ENCODE data around the gene NPAT.
A peak's percentile ranks its signal among the peaks of the same experiment; 100 is the strongest.

NPAT gene

GRCh38 chr11:108222574-108223347, at the start of gene NPAT, which contains the start of gene ATM:
Gene NPAT, minus strand, starts transcription at chr11:108222638. Its CDS starts 102 bp downstream, at chr11:108222536.
Gene ATM, plus strand, starts transcription at chr11:108223067. Its CDS starts 4,558 bp downstream, at chr11:108227625.
- peak; percentile 95 to 97 for DNase-seq (ENCODE audit: low read depth in 1 of 2, low spot score in 1 of 2)

DNA sequence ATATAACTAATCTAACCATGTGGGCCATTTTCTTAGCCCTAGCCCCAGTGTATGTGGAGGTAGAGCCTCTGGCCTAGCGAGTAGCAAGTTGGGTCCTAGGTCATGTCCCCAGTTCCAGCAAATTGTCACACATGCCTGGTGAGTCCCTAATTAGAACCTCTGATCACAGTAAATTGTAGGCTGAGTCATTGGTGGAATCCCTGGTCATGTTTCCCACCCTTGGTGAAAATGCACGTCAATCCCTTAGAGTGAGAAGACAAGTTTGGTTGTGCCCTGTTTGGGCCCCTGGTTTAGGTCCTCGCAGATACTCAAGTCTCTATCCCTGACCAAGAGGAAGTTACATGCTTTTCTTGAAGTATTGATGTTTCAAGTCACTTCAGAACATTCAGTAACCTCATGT, 47.1 kb upstream of the NPAT start:
- no peak for DNase-seq (ENCODE audit: low read depth in 1 of 2, low spot score in 1 of 2)

DNA sequence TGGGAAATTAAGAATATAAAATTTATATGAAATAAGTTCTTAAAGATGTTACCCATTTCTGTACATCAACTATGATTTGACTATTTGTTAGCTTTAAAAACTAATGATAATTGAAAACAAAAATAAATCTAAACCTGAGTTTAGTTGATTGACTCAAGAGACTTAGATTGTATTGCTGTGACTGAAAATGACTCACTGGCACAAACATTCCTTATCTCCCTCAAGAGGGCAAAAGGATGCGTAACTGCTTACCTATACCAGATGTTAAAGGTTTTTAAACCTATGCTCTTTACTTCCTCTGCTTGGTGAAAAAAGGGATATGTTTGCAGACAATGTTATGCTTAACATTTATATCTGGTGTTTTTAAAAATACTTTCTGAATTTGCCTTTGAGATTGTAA, 30.7 kb upstream of the NPAT start:
- no peak for DNase-seq (ENCODE audit: low read depth in 1 of 2, low spot score in 1 of 2)

DNA sequence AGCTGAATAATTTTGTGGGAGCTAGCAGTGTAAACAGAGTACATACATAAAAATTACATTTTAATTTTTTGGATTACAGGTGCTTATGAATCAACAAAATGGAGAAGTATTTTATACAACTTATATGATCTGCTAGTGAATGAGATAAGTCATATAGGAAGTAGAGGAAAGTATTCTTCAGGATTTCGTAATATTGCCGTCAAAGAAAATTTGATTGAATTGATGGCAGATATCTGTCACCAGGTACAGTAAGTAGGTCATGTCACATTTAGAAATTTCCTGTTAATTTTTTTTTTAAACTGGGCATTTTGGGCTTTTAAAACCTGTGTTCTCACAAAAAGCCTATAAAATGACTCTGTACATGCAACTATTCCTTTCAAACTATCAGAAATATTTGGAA, 24.4 kb upstream of the NPAT start:
- DNase-seq (ENCODE audit: low read depth in 1 of 2, low spot score in 1 of 2) = no peak

- DNase-seq (ENCODE audit: low read depth in 1 of 2, low spot score in 1 of 2) = no peak
These were observed 23.9 kb upstream of the NPAT start for GRCh38 chr11:108246308-108246707.

- DNase-seq (ENCODE audit: low read depth in 1 of 2, low spot score in 1 of 2) = no peak
These were observed 20.0 kb upstream of the NPAT start for GRCh38 chr11:108242422-108242821.

GRCh38 chr11:108241330-108242037, 19.0 kb upstream of the NPAT start:
- no peak for DNase-seq (ENCODE audit: low read depth in 1 of 2, low spot score in 1 of 2)

DNA sequence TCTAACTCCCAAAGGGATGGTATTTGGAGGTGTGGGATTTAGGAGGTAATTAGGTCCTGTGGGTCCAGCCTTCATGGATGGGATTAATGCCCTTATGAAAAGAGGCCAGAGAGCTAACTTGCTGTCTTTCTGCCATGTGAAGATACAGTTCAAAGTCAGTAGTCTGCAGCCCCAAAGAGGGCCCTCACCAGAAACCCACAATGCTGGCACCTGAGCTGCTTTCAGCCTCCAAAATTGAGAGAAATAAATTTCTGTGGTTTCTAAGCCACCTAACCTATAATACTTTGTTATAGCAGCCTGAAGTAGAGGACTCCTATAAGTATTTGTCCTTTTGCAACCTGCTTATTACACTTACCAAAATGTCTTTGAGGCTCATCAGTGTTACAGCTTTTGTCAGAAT, 16.6 kb upstream of the NPAT start:
- no peak for DNase-seq (ENCODE audit: low read depth in 1 of 2, low spot score in 1 of 2)

GRCh38 chr11:108237058-108237481, 14.6 kb upstream of the NPAT start:
- no peak for DNase-seq (ENCODE audit: low read depth in 1 of 2, low spot score in 1 of 2)

GRCh38 chr11:108235633-108236032, 13.2 kb upstream of the NPAT start:
- no peak for DNase-seq (ENCODE audit: low read depth in 1 of 2, low spot score in 1 of 2)

- no peak for DNase-seq (ENCODE audit: low read depth in 1 of 2, low spot score in 1 of 2)
These were observed 12.8 kb upstream of the NPAT start for GRCh38 chr11:108235192-108235591.

DNA sequence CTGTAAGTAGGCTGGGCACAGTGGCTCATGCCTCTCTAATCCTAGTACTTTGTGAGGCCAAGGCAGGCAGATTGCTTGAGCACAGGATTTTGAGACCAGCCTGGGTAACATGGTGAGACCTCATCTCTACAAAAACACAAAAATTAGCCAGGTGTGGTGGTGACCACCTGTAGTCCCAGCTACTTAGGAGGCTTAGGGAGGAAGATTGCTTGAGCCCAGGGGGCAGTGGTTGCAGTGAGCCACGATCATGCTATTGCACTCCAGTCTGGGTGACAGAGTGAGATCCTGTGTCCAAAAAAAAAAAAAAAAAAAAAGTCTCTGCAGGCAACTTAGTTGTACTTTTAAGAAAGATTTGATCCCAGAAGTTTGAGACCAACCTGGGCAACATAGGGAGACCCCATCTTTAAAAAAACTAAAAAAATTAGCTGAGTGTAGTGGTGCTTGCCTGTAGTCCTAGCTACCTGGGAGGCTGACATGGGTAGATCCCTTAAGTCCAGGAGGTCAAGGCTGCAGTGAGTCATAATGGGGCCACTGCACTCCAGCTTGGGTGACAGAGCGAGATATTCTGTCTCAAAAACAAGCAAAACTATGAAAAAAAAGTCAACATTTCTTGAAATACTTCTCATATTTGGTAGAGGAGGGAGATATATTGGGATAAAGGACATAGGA, 11.0 kb upstream of the NPAT start:
- no peak for DNase-seq (ENCODE audit: low read depth in 1 of 2, low spot score in 1 of 2)

- no peak for DNase-seq (ENCODE audit: low read depth in 1 of 2, low spot score in 1 of 2)
These were observed 5.8 kb upstream of the NPAT start for GRCh38 chr11:108228251-108228650.

DNA sequence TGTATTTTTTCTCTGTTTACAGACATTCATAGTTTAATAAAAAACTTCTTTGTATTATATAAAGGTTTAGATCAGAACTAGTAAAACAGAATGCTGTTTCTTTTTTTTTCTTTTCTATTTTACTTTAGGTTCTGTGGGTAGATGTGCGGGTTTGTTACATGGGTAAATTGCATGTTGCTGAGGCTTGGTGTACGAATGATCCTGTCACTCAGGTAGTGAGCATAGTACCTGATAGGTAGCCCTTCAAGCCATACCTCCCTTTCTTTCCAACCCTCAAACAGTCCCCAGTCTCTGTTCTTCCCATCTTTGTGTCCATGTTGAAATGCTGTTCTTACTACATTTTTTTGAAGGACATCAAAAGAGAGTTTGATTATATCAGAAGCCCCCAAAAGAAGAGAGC, 3.6 kb upstream of the NPAT start:
- DNase-seq (ENCODE audit: low read depth in 1 of 2, low spot score in 1 of 2) = no peak

GRCh38 chr11:108224911-108225786, 2.7 kb upstream of the NPAT start:
- DNase-seq (ENCODE audit: low read depth in 1 of 2, low spot score in 1 of 2) = no peak

GRCh38 chr11:108224366-108224765, 1.9 kb upstream of the NPAT start:
- DNase-seq (ENCODE audit: low read depth in 1 of 2, low spot score in 1 of 2) = no peak

DNA sequence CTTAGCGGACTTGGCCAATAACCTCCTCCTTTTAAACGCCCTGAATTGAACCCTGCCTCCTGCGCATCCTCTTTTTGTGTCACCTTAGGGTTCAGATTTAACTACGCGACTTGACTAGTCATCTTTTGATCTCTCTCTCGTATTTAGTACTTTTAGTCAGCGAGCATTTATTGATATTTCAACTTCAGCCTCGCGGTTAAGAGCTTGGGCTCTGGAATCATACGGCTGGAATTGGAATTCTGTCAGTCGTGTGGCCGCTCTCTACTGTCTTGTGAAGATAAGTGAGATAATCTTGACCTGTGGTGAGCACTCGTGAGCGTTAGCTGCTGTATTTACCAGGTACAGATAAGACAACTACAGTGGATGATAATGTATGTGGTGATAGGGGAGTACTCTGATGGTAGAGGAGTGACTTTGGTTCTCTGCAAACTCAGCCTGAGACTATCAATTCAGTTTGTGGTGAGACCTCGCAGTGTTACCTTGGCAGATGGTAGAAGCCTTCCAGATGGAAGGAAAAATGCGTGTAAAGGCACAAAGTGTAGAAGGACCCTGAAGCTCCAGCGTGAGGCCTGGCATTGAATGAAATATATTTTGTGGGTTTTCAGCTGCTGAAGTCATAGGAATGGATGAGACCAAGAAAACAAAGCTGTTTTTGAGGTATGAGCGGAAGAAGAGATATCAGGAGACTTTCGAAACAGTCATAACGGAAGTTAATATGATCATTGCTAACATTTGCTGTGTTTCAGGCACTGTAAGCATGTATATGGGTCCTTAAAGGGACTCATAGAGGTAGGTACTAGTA, 1.1 kb upstream of the NPAT start:
- DNase-seq (ENCODE audit: low read depth in 1 of 2, low spot score in 1 of 2) = peak; percentile 25 to 48

DNA sequence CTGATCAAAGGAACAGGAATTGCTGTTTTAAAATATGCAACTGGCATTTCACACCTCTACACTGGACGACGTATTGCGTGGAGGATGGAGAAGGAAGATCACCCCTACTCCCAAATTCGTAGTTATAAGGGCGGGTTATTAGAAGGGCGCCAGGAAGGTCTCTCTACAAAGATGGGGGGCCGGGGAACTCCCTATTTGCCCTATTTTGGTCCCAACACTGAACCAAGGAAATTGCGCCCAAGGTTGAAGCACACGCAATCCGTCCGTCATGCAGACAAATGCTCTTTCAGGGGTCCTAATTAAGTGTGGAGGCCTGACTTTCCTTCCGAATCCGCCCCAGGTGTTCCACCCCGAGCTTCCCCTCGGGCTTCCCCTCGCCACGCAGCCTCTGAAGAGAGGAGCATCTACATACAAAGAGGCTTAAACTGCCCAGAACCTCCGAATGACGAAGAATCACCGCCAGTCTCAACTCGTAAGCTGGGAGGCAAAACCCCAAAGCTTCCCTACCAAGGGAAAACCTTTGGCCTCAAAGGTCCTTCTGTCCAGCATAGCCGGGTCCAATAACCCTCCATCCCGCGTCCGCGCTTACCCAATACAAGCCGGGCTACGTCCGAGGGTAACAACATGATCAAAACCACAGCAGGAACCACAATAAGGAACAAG, 396 bp downstream of the NPAT start:
- peak in 1 of 2 donors; percentile 20 for DNase-seq (ENCODE audit: low read depth in 1 of 2, low spot score in 1 of 2)

- no peak for DNase-seq (ENCODE audit: low read depth in 1 of 2, low spot score in 1 of 2)
These were observed 1.1 kb downstream of the NPAT start for GRCh38 chr11:108221371-108221770.

Measured in activated CD4-positive, alpha-beta T cell treated with anti-CD3 and anti-CD28 coated beads, Interleukin-2, amount 50 U/mL, for 24 hours (primary cell).